ENCODE data around the gene MIS18BP1. TPM values are rescaled to one million over a fixed set of nuclear protein-coding genes. Genes with fewer than 3 reads are reported as not detected.

The MIS18BP1 gene
- total and polyA plus RNA-seq, 2 experiments from 2014 or later, result 109 to 216 TPM

DNA sequence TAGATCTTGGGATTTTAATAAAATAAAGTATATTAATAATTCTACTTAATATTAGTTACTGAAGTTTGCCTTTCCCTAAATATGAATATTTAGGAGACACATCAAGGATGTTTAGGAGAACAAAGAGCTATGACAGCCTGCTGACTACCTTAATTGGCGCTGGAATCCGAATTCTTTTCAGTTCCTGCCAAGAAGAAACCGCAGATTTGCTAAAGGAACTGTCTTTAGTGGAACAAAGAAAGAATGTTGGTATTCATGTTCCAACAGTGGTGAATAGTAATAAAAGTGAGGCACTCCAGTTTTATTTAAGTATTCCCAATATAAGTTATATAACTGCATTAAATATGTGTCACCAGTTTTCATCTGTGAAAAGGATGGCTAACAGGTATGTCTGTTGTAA is 54.5 kb downstream of the MIS18BP1 start (continued):
- TF ChIP-seq, protein P1, sequence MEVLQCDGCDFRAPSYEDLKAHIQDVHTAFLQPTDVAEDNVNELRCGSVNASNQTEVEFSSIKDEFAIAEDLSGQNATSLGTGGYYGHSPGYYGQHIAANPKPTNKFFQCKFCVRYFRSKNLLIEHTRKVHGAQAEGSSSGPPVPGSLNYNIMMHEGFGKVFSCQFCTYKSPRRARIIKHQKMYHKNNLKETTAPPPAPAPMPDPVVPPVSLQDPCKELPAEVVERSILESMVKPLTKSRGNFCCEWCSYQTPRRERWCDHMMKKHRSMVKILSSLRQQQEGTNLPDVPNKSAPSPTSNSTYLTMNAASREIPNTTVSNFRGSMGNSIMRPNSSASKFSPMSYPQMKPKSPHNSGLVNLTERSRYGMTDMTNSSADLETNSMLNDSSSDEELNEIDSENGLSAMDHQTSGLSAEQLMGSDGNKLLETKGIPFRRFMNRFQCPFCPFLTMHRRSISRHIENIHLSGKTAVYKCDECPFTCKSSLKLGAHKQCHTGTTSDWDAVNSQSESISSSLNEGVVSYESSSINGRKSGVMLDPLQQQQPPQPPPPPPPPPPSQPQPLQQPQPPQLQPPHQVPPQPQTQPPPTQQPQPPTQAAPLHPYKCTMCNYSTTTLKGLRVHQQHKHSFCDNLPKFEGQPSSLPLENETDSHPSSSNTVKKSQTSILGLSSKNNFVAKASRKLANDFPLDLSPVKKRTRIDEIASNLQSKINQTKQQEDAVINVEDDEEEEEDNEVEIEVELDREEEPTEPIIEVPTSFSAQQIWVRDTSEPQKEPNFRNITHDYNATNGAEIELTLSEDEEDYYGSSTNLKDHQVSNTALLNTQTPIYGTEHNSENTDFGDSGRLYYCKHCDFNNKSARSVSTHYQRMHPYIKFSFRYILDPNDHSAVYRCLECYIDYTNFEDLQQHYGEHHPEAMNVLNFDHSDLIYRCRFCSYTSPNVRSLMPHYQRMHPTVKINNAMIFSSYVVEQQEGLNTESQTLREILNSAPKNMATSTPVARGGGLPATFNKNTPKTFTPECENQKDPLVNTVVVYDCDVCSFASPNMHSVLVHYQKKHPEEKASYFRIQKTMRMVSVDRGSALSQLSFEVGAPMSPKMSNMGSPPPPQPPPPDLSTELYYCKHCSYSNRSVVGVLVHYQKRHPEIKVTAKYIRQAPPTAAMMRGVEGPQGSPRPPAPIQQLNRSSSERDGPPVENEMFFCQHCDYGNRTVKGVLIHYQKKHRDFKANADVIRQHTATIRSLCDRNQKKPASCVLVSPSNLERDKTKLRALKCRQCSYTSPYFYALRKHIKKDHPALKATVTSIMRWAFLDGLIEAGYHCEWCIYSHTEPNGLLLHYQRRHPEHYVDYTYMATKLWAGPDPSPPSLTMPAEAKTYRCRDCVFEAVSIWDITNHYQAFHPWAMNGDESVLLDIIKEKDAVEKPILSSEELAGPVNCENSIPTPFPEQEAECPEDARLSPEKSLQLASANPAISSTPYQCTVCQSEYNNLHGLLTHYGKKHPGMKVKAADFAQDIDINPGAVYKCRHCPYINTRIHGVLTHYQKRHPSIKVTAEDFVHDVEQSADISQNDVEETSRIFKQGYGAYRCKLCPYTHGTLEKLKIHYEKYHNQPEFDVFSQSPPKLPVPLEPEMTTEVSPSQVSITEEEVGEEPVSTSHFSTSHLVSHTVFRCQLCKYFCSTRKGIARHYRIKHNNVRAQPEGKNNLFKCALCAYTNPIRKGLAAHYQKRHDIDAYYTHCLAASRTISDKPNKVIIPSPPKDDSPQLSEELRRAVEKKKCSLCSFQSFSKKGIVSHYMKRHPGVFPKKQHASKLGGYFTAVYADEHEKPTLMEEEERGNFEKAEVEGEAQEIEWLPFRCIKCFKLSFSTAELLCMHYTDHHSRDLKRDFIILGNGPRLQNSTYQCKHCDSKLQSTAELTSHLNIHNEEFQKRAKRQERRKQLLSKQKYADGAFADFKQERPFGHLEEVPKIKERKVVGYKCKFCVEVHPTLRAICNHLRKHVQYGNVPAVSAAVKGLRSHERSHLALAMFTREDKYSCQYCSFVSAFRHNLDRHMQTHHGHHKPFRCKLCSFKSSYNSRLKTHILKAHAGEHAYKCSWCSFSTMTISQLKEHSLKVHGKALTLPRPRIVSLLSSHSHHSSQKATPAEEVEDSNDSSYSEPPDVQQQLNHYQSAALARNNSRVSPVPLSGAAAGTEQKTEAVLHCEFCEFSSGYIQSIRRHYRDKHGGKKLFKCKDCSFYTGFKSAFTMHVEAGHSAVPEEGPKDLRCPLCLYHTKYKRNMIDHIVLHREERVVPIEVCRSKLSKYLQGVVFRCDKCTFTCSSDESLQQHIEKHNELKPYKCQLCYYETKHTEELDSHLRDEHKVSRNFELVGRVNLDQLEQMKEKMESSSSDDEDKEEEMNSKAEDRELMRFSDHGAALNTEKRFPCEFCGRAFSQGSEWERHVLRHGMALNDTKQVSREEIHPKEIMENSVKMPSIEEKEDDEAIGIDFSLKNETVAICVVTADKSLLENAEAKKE (CRISPR knock-in tag; IDR thresholded peaks at IDR 0.05), result no peak
- no peak for TF ChIP-seq EZH2phosphoT487 (IDR thresholded peaks at IDR 0.05; ENCODE audit: unreplicated experiment)
- no peak for TF ChIP-seq ZNF331 (CRISPR knock-in tag; IDR thresholded peaks at IDR 0.05; ENCODE audit: low read depth)
- TF ChIP-seq ZNF114 (CRISPR knock-in tag; IDR thresholded peaks at IDR 0.05), result no peak
- TF ChIP-seq, protein P2, sequence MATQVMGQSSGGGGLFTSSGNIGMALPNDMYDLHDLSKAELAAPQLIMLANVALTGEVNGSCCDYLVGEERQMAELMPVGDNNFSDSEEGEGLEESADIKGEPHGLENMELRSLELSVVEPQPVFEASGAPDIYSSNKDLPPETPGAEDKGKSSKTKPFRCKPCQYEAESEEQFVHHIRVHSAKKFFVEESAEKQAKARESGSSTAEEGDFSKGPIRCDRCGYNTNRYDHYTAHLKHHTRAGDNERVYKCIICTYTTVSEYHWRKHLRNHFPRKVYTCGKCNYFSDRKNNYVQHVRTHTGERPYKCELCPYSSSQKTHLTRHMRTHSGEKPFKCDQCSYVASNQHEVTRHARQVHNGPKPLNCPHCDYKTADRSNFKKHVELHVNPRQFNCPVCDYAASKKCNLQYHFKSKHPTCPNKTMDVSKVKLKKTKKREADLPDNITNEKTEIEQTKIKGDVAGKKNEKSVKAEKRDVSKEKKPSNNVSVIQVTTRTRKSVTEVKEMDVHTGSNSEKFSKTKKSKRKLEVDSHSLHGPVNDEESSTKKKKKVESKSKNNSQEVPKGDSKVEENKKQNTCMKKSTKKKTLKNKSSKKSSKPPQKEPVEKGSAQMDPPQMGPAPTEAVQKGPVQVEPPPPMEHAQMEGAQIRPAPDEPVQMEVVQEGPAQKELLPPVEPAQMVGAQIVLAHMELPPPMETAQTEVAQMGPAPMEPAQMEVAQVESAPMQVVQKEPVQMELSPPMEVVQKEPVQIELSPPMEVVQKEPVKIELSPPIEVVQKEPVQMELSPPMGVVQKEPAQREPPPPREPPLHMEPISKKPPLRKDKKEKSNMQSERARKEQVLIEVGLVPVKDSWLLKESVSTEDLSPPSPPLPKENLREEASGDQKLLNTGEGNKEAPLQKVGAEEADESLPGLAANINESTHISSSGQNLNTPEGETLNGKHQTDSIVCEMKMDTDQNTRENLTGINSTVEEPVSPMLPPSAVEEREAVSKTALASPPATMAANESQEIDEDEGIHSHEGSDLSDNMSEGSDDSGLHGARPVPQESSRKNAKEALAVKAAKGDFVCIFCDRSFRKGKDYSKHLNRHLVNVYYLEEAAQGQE (IDR thresholded peaks at IDR 0.05; ENCODE audit: unreplicated experiment), result no peak
- TF ChIP-seq, protein P3, sequence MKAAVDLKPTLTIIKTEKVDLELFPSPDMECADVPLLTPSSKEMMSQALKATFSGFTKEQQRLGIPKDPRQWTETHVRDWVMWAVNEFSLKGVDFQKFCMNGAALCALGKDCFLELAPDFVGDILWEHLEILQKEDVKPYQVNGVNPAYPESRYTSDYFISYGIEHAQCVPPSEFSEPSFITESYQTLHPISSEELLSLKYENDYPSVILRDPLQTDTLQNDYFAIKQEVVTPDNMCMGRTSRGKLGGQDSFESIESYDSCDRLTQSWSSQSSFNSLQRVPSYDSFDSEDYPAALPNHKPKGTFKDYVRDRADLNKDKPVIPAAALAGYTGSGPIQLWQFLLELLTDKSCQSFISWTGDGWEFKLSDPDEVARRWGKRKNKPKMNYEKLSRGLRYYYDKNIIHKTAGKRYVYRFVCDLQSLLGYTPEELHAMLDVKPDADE (IDR thresholded peaks at IDR 0.05), result no peak
- TF ChIP-seq POLR2AphosphoS5 (IDR thresholded peaks at IDR 0.05; ENCODE audit: low read depth), result no peak
- no peak for TF ChIP-seq CREB1 (CRISPR knock-in tag; IDR thresholded peaks at IDR 0.05; ENCODE audit: low read depth)
- TF ChIP-seq JUNB (IDR thresholded peaks at IDR 0.05; ENCODE audit: unreplicated experiment), result no peak
- no peak for TF ChIP-seq EZH2 (IDR thresholded peaks at IDR 0.05; ENCODE audit: low read depth, unreplicated experiment)
- no peak for TF ChIP-seq STAT1 (IDR thresholded peaks at IDR 0.05; ENCODE audit: unreplicated experiment)

Measured in GM23338 (cell line).